GM12875 (cell line): Measurements from ENCODE around the gene ELP4.
"Not testable (repeated sequence)": the region's sequence is repeated elsewhere in the genome, so short reads cannot be mapped to it uniquely, and the experiment has no call there.

Experiments used
- H3K4me3 ChIP-seq: one replicate; pipeline ENCODE4 v1.5.1; 2011; ENCODE audit warnings: low read depth, low read length, control low read depth
- CTCF ChIP-seq: IDR thresholded peaks from 2 replicates; pipeline ENCODE4 v1.5.1; 2011; ENCODE audit warnings: low read depth, mild to moderate bottlenecking, control low read depth, inconsistent platforms, low read length, moderate library complexity, borderline replicate concordance; ENCODE audit not compliant: insufficient read depth

Gene ELP4

GRCh38 chr11:31480930-31481329, 28.6 kb upstream of the ELP4 start:
- TF ChIP-seq CTCF = no peak
- no peak overlapping the region for H3K4me3 ChIP-seq

- H3K4me3 ChIP-seq = no peak overlapping the region
- no peak for TF ChIP-seq CTCF
These were observed 25.1 kb upstream of the ELP4 start for GRCh38 chr11:31484497-31484896.

- TF ChIP-seq CTCF = no peak
- H3K4me3 ChIP-seq = no peak overlapping the region
These were observed 21.7 kb upstream of the ELP4 start for GRCh38 chr11:31487848-31488247.

GRCh38 chr11:31492320-31492913, 17.1 kb upstream of the ELP4 start:
- no peak for TF ChIP-seq CTCF
- no peak overlapping the region for H3K4me3 ChIP-seq

- TF ChIP-seq CTCF = no peak
- H3K4me3 ChIP-seq = no peak overlapping the region
These were observed 16.3 kb upstream of the ELP4 start for GRCh38 chr11:31493235-31493634.

- not testable (repeated sequence) for H3K4me3 ChIP-seq
These were observed 15.8 kb upstream of the ELP4 start for GRCh38 chr11:31493762-31494161.

- H3K4me3 ChIP-seq = no peak overlapping the region
- no peak for TF ChIP-seq CTCF
These were observed 9.9 kb upstream of the ELP4 start for GRCh38 chr11:31499576-31500178.
